Measurements from ENCODE around the gene SPOCK1.

Gene SPOCK1

DNA sequence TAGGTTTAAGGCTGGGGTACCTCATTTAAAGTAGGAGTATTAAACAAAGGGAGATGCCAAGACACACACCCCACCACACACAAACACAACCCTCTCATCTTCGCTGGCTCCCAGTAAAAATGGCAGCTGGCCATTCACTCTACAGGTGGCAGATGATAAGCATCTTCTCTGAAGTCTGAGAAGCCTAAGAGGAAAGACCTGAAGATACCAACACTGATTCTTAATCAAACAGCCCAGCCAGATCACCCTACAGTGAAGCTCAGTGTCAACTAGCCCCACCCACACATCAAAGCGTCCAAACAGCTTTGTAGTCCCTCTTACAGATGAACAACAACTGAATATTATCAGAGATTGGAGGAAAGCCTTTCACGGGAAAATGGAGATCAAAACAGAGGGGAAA lies 59.5 kb downstream of the SPOCK1 start:
- DNase-seq: no peak

- no peak for DNase-seq
These were observed 60.2 kb downstream of the SPOCK1 start for GRCh38 chr5:137438932-137439331.

DNA sequence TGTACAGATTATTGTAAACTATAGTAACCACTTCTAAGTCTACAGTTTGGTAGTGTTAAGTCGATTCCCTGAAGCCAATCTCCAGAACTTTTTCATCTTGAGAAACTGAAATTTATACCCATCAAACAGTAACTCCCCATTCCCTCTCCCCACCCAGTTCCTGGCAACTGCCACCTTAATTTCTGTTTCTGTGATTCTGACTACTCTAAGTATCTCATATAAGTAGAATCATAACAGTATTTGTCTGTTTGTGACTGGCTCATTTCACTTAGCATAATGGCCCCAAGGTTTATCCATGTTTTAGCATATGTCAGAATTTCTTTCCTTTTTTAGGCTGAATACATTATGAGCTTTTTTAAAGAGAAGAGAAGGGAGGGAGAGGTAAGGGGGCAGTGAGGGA lies 61.4 kb downstream of the SPOCK1 start:
- DNase-seq: no peak

DNA sequence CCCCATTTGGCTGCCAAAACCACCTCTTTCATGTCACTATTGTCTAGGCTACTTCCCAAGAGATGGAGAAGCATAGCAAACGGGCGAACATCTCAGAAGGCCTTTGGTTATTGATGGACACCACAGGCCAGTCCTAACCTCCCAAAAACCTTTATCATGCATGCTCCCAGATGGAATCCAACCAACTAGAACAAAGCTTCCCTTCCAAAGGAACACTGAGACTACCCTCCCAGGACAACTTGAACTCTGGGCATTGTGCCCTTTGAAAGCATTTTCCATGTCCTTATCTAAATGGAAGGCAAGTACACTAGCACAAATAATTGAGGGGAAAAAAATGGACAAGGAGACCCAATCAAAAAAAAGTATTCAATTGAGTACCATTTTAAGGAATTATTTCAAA lies 65.6 kb downstream of the SPOCK1 start:
- DNase-seq: no peak

GRCh38 chr5:137432376-137432775 lies 66.8 kb downstream of the SPOCK1 start:
- DNase-seq: no peak

DNA sequence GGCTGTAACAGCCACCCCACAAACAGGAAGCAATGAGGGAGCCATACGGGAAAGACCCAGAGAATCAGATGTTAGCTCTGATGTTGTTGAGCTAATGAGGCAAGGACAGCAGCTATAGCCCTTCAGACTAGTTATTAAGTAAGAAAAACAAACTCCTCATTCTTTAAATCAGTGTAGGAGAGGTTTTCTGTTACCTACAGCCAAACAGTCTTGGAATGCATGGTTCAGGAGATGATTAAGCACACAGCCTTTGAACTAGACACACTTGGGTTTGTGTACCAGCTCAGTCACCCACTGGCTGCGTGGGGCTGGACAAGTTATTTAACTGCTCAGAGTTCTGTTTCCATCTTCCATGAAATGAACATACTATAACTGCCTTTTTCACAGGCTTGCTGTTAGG lies 68.1 kb downstream of the SPOCK1 start:
- no peak for DNase-seq

DNA sequence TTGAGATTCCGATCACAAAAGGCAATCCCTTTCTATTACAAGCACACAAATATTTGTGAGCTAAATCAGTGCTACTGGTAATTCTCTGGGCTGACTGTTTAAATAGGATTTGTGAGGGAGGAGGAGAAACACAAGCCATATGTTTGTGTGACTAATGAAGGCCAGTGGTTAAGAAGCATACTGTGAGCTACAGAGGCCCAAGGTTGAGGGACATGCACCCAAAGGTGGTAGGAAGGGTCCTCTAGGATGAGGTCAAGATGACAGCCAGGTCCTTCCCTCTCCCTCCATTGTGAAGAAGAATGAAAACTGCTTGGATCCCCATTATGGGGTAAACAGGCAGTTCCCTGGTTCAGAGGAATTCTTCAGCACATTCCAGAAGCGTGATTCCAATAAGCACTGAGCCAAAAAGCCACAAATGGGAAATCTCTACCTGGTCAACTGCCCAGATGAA lies 83.9 kb downstream of the SPOCK1 start:
- no peak for DNase-seq

DNA sequence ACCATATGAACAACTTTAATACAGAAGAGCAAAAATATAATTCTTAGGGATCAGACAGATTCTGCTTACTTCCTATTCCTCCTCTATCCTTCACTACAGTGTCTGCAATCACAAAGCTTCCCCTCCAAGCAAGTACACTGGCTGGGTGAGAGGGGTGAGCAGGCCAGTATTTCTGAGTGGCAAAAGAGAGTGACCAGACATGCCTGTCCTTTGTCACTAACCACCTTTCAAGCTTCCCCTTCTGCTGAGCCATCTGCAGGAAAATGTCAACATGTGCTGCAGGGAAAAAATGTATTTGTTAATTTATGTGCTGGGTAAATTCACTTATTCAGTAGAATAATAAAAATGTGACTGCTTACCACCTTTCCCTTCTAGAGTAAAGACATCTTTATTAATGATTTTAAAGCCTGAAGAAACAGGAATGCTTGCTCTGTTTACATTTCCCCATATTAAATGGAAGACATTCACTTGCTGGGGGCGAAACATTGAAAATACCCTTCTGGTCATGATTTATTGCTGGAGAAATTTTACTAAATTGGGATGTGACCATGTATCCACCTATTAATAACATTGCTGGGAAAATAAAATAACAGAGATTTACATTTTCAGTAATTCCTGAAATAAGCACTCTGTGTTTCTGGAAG lies 84.9 kb downstream of the SPOCK1 start:
- no peak for DNase-seq

GRCh38 chr5:137412136-137412535 lies 87.0 kb downstream of the SPOCK1 start:
- DNase-seq: no peak

GRCh38 chr5:137410234-137411010 lies 88.7 kb downstream of the SPOCK1 start:
- DNase-seq: no peak

DNA sequence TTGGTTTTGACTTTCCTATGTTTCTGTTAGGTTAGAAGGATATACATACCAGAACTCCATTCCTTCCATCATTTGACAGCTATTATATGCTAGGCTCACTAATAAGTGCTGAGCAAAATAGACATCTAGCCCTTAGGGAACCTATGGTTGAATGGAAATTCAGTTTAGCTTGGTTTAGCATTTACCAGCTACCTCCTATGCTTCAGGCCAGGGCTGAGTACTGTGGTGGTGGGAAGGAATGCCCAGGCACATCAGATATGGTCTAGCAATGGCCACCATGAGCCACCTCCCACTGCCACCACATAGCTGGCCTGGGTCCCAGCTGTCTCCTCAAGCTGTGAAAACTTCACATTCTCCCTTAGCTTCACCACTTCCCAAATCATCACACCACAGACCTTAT lies 89.4 kb downstream of the SPOCK1 start:
- no peak for DNase-seq

DNA sequence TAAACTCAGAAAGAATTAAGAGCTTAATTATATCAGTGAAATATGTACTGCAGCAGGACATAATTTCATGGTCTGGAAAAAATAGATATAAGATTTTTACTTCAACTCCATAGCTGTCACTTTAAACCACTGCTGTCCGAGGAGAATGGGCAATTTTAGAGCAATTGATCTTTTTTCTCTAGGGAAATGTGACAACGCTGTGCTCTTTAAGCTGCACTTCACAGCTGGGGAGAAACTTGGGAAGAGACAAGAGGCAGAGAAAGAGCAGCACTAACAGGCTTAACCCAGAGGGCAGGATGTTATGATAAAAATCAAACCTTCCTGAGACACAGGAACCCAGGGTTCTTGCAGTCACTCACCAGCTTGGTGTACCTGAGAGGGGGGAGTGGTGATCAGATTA lies 92.0 kb downstream of the SPOCK1 start:
- DNase-seq: no peak

- DNase-seq: no peak
These were observed 93.7 kb downstream of the SPOCK1 start for GRCh38 chr5:137405393-137405792.

DNA sequence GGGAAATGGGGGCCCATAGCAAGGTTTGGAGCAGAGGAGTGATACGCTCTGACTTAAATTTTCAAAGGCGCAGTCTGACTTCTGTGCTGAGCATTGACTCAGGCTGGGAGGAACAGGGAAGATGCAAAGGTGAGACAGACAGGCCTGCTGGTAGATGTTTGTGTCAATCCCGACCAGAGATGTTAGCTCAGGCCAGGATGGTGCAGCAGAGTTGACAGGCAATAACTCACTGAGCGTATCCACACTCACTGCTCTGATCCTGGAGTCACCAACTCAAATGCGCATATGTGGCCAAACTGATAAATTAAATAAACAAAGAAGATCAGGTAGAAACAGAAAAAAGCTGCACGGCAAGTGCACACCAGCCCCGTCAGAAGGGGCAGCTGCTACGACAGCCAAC lies 95.3 kb downstream of the SPOCK1 start:
- DNase-seq: no peak

DNA sequence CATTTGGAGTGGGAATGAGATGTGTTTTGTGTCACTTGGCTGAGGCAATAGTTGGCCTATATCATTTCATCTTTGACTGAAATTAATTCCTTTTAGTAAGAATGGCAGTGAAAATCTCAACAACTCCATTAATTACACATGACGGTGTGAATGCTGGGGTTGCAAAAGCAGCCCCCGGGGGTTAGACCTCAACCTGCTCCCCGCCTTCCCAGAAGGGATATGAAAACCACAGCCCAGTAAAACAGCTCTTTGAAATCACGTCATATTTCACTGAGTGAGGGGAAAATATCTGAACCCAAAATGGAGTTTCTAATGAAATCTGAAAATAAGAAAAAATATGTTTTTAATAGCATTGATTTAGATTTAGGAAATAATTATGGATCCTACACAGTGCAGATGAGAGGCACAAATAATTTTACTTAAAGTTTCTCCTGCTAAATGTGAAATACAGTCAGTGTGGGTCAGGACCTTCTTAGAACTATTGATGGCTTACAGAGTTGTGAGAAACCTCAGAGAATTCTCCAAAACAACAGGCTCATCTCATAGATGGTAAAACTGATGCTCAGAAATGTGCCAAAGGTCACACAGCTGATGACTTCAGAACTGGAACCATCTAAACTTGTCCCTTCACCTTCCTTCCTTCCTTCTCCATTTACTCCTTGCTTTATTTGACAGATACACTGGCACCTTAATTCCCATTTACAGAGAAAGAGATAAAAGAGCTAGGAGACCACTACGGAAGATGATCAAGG lies 96.5 kb downstream of the SPOCK1 start:
- no peak for DNase-seq

- DNase-seq: no peak
These were observed 97.2 kb downstream of the SPOCK1 start for GRCh38 chr5:137401946-137402345.

- DNase-seq: no peak
These were observed 98.6 kb downstream of the SPOCK1 start for GRCh38 chr5:137400571-137400970.

DNA sequence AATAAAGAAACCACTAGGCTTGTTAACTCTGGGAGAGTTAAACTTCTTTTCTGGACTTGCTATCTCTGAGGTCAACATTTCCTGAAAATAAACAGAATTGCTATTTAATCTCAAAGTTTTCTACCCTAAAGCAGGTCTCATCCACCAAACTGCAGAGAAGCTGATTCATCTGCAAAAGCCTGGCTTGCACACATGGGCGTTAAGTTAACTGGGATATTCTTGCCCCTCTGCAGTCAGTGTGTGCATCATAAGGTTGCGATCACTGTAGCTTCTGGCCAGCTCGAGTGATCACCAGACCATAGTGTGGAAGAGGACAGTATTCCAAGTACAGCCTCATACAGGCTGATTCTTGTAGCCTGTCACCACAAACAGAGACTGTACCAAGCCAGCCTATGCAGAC lies 99.2 kb downstream of the SPOCK1 start:
- no peak for DNase-seq

DNA sequence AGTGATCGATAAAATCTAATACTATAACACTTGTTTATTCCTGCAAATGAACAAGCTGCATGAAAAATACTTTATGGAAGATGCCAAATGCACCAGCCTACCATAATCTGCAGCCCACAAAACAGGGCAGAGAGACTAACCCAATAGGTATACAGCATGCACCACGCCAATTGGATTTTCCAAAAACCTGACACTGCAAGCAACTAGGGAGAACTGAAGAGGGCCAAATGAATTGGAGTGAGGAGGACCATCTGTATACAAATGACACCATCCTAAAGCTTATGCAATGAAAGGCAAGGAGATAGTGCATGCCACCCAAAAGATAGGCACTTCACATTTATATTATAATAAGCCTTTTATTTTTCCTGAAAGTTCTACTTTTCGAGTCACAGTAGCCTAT lies 100.4 kb downstream of the SPOCK1 start:
- DNase-seq: no peak

- DNase-seq: no peak
These were observed 101.0 kb downstream of the SPOCK1 start for GRCh38 chr5:137398154-137398553.

- DNase-seq: no peak
These were observed 103.9 kb downstream of the SPOCK1 start for GRCh38 chr5:137395011-137395755.

DNA sequence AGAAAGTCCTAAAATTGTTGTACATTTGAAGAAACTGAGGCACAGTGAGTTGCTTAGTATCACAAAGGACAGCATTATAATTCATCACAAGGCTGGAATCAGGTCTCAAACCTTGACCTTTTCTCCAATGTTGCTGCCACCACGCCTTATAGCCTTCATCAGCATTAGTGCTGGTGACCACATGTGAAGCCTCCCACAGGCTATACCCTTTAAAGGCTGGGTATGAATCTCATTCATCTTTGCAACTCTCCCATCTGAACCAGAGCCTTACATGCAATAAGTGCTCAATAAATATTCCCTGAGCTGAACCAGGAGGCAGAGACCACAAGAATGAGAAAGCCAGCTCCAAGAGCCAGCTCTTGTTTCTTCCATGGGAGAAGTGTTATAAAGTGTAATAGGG lies 104.7 kb downstream of the SPOCK1 start:
- no peak for DNase-seq
